ENCODE results near the gene PLCB4. TPM values are rescaled to one million over a fixed set of nuclear protein-coding genes. Genes with fewer than 3 reads are reported as not detected.

PLCB4 gene
- total RNA-seq, 4 donors from 2014 or later, result 30.7 to 61.8 (median 47.6) TPM

- H3K4me3 ChIP-seq, result no peak overlapping the region
- no peak for DNase-seq (ENCODE audit: extremely low spot score)
- H3K4me1 ChIP-seq, result peaks cover 24 to 52% (median 33%) of the 10 kb centered on the region in 4 donors
- no peaks in the 10 kb centered on the region for H3K36me3 ChIP-seq
- WGBS, result 92% methylated on average over 2 of the region's 2 CpGs
- no peaks in the 10 kb centered on the region for H3K27me3 ChIP-seq
- intact Hi-C loops (cut with DNase I), result no loop called here
- TF ChIP-seq POLR2A (IDR thresholded peaks at IDR 0.05; ENCODE audit: low read depth), result no peak
- TF ChIP-seq POLR2AphosphoS5 (IDR thresholded peaks at IDR 0.05), result no peak
- TF ChIP-seq, protein P1, sequence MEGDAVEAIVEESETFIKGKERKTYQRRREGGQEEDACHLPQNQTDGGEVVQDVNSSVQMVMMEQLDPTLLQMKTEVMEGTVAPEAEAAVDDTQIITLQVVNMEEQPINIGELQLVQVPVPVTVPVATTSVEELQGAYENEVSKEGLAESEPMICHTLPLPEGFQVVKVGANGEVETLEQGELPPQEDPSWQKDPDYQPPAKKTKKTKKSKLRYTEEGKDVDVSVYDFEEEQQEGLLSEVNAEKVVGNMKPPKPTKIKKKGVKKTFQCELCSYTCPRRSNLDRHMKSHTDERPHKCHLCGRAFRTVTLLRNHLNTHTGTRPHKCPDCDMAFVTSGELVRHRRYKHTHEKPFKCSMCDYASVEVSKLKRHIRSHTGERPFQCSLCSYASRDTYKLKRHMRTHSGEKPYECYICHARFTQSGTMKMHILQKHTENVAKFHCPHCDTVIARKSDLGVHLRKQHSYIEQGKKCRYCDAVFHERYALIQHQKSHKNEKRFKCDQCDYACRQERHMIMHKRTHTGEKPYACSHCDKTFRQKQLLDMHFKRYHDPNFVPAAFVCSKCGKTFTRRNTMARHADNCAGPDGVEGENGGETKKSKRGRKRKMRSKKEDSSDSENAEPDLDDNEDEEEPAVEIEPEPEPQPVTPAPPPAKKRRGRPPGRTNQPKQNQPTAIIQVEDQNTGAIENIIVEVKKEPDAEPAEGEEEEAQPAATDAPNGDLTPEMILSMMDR (IDR thresholded peaks at IDR 0.05), result no peak
- TF ChIP-seq EP300 (IDR thresholded peaks at IDR 0.05), result no peak
- H3K9me3 ChIP-seq, result no peaks in the 10 kb centered on the region
- no peak overlapping the region for H3K27ac ChIP-seq (replicated peaks in 1 of 4)
Observed at GRCh38 chr20:9146649-9147048, 77.8 kb downstream of the PLCB4 start.

DNA sequence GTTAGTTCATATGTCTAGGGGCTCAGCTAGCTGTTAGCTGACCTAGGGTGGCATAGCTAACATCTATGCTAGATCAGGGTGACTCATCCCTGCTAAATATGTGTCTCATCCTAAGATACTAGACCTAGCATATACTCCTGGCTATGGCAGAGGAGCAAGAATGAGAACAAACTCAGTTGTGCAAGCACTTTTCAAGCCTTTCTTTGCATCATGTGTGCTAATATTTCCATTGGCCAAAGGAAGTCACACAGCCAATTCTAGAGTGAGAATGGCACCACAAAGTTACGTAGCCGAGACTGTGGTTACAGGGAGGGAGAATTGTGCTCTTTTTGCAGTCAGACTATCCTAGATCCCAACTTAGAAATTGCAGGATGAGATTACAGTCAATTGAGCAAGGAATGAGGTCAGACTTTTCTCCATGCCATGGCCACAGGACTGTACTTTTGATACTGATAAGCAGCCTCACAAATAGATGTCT lies 78.7 kb downstream of the PLCB4 start:
- intact Hi-C loops (cut with DNase I), result no loop called here
- TF ChIP-seq EP300 (IDR thresholded peaks at IDR 0.05) (no peak), POLR2AphosphoS5 (IDR thresholded peaks at IDR 0.05) (no peak), POLR2A (IDR thresholded peaks at IDR 0.05; ENCODE audit: low read depth) (no peak)
- TF ChIP-seq, protein P1 (IDR thresholded peaks at IDR 0.05), result no peak
- no peaks in the 10 kb centered on the region for H3K36me3 ChIP-seq
- H3K27me3 ChIP-seq, result no peaks in the 10 kb centered on the region
- no peak overlapping the region for H3K4me3 ChIP-seq
- WGBS, result 94% methylated on average over 2 of the region's 2 CpGs
- peaks cover 0 to 5% (median 0%) of the 10 kb centered on the region in 4 donors for H3K9me3 ChIP-seq
- H3K4me1 ChIP-seq, result peaks cover 24 to 52% (median 33%) of the 10 kb centered on the region in 4 donors
- no peak overlapping the region for H3K27ac ChIP-seq (replicated peaks in 1 of 4)
- no peak for DNase-seq (ENCODE audit: extremely low spot score)

DNA sequence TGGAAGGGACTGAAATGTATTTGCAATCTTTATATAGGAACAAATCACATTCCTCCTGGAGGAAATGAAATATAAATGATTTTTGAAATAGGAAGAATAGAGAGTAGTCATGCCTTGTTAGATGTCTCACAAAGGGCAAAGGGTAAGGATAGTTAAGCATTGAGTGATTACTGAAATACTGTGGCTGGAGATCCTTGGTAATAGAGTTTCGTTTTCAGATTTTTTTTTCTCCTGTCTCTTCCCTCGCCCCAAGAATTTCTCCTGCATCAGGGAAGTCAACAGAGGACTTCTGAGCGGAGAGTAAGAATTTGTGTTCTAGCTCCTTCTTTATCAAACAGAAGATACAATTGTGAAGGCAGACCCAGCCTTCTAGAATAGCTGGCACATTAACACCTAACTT lies 79.4 kb downstream of the PLCB4 start:
- no peak overlapping the region for H3K4me3 ChIP-seq
- peaks cover 0 to 5% (median 0%) of the 10 kb centered on the region in 4 donors for H3K9me3 ChIP-seq
- intact Hi-C loops (cut with DNase I), result no loop called here
- H3K4me1 ChIP-seq, result peaks cover 24 to 51% (median 31%) of the 10 kb centered on the region in 4 donors
- H3K27me3 ChIP-seq, result no peaks in the 10 kb centered on the region
- no peak for TF ChIP-seq POLR2AphosphoS5 (IDR thresholded peaks at IDR 0.05)
- TF ChIP-seq, protein P1 (IDR thresholded peaks at IDR 0.05), result no peak
- TF ChIP-seq EP300 (IDR thresholded peaks at IDR 0.05), result no peak
- no peak for TF ChIP-seq POLR2A (IDR thresholded peaks at IDR 0.05; ENCODE audit: low read depth)
- no peak overlapping the region for H3K27ac ChIP-seq (replicated peaks in 1 of 4)
- WGBS, result 92% methylated on average over 3 of the region's 3 CpGs
- no peaks in the 10 kb centered on the region for H3K36me3 ChIP-seq
- no peak for DNase-seq (ENCODE audit: extremely low spot score)

DNA sequence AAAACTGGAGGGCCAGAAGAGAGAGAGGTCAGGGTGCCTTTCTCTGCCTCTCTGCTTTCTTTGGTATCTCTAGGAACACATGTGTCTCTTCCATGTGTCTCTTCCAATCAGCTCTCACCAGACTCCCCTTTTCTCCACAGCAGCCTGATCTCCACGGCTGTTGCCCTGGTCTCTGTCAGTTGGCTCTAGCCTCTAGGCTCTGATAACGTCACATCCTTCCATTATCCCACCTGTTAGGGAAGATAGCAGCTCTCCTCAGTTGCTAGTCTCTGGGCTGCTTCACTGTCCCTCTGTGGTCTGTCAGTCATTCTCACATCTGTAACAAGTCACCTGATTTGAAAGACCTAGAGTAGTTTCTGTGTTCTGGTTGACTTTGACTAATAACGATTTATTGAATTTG lies 80.2 kb downstream of the PLCB4 start:
- no peak overlapping the region for H3K27ac ChIP-seq (replicated peaks in 1 of 4)
- no peaks in the 10 kb centered on the region for H3K36me3 ChIP-seq
- peaks cover 22 to 43% (median 24%) of the 10 kb centered on the region in 4 donors for H3K4me1 ChIP-seq
- WGBS, result 96% methylated on average over 3 of the region's 3 CpGs
- TF ChIP-seq POLR2AphosphoS5 (IDR thresholded peaks at IDR 0.05) (no peak), EP300 (IDR thresholded peaks at IDR 0.05) (no peak), POLR2A (IDR thresholded peaks at IDR 0.05; ENCODE audit: low read depth) (no peak)
- TF ChIP-seq, protein P1 (IDR thresholded peaks at IDR 0.05), result no peak
- DNase-seq (ENCODE audit: extremely low spot score), result no peak
- intact Hi-C loops (cut with DNase I), result no loop called here
- H3K9me3 ChIP-seq, result peaks cover 0 to 5% (median 0%) of the 10 kb centered on the region in 4 donors
- H3K27me3 ChIP-seq, result no peaks in the 10 kb centered on the region
- H3K4me3 ChIP-seq, result no peak overlapping the region

DNA sequence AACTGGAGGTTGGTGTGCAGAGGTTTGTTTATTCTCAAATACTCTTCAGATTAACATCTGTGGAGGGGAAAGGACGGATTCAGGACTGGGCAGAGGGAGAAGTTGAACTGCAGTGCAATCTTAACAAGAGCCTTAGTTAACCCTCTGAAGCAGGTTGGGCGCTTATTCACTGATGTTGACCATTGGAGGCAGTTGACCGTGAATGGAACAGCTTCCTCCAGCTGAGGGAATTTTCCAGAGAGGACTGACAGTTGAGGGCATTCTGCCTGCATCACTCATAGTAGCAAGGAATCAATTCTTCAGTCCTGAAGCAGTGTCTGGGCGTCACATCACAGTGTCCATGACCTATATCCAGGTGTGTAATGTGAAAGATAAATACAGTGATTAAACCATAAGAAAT lies 80.9 kb downstream of the PLCB4 start:
- no peak overlapping the region for H3K4me3 ChIP-seq
- no peaks in the 10 kb centered on the region for H3K36me3 ChIP-seq
- TF ChIP-seq, protein P1 (IDR thresholded peaks at IDR 0.05), result no peak
- TF ChIP-seq POLR2A (IDR thresholded peaks at IDR 0.05; ENCODE audit: low read depth) (no peak), POLR2AphosphoS5 (IDR thresholded peaks at IDR 0.05) (no peak), EP300 (IDR thresholded peaks at IDR 0.05) (no peak)
- no peaks in the 10 kb centered on the region for H3K27me3 ChIP-seq
- no peak overlapping the region for H3K27ac ChIP-seq (replicated peaks in 1 of 4)
- intact Hi-C loops (cut with DNase I), result no loop called here
- H3K4me1 ChIP-seq, result peaks cover 15 to 36% (median 20%) of the 10 kb centered on the region in 4 donors
- WGBS, result 81% methylated on average over 4 of the region's 4 CpGs
- H3K9me3 ChIP-seq, result peaks cover 0 to 5% (median 0%) of the 10 kb centered on the region in 4 donors
- no peak for DNase-seq (ENCODE audit: extremely low spot score)
